Endothelial cell of umbilical vein (primary cell): ENCODE data around the gene CXCL13. TPM values are rescaled to one million over a fixed set of nuclear protein-coding genes. Genes with fewer than 3 reads are reported as not detected.

Source experiments
- BruUV-seq: library from RNA; stranded (reverse); fragments of 400-500 nt; replicated peaks from 2 replicates; lab custom pipeline; 2021; lab: Mats Ljungman, UMichigan
- CTCF ChIA-PET: fragments of 300-600, 350-600 bp; sonication (Branson Sonifier 250); formaldehyde crosslinking; loops from one replicate; lab custom pipeline; 2021; ENCODE audit warnings: antibody characterized with exemption, inconsistent platforms; lab: Charles Lee
- POLR2A ChIA-PET: fragments of 300-600, 350-600 bp; sonication (Branson Sonifier 250); formaldehyde crosslinking; loops from one replicate; lab custom pipeline; 2021; ENCODE audit warnings: antibody characterized with exemption, inconsistent platforms; lab: Charles Lee
- DNase-seq: peaks from one replicate; pipeline ENCODE4 v3.0.0-alpha.2; 2011; ENCODE audit warnings: low read depth, low spot score
- FAIRE-seq: peaks from 2 replicates; lab custom pipeline; 2011; peaks lifted over from hg19 to GRCh38; lab: Jason Lieb, UNC
- H2AFZ ChIP-seq: 2 replicates; pipeline ENCODE4 v1.6.0; 2012; ENCODE audit warnings: low read depth, low read length, control low read depth, inconsistent platforms
- H3K27ac ChIP-seq: 2 replicates; pipeline ENCODE4 v1.5.1; 2011; ENCODE audit warnings: low read depth, mild to moderate bottlenecking, control low read depth, low read length, moderate library complexity; ENCODE audit not compliant: insufficient read depth
- H3K27me3 ChIP-seq, 2 experiments: 2 replicates each; pipeline versions ENCODE4 v1.6.0 to v1.6.1; 2011; ENCODE audit warnings: low read length in 2 of 2, mixed read lengths in 1 of 2; ENCODE audit not compliant: control insufficient read depth in 2 of 2, insufficient read depth in 2 of 2
- H3K36me3 ChIP-seq, 2 experiments: 2 replicates in 1 of 2; 3 replicates in 1 of 2; pipeline ENCODE4 v1.5.1; 2011; ENCODE audit warnings: low read length in 2 of 2, mild to moderate bottlenecking in 1 of 2, moderate library complexity in 1 of 2; ENCODE audit not compliant: control insufficient read depth in 2 of 2, insufficient read depth in 2 of 2; ENCODE audit errors: extremely low read depth in 1 of 2
- H3K4me1 ChIP-seq: 3 replicates; pipeline ENCODE4 v1.5.1; 2011; ENCODE audit warnings: mild to moderate bottlenecking, low read length; ENCODE audit not compliant: control insufficient read depth, insufficient read depth; ENCODE audit errors: extremely low read depth
- H3K4me2 ChIP-seq: 2 replicates; pipeline ENCODE4 v1.6.1; 2011; ENCODE audit warnings: low read length, control low read depth, mixed read lengths; ENCODE audit not compliant: insufficient read depth
- H3K4me3 ChIP-seq, 3 experiments: fragments of 200-600 bp in 1 of 3; sonication (generic), shearing (Covaris generic) in 1 of 3; replicated peaks in 1 of 3; 2 replicates each; pipeline ENCODE4 v1.5.1; 2011 to 2016; ENCODE audit warnings: control low read depth in 3 of 3, low read length in 3 of 3, mild to moderate bottlenecking in 2 of 3, inconsistent platforms in 1 of 3, low read depth in 1 of 3, moderate library complexity in 1 of 3; ENCODE audit not compliant: insufficient read depth in 1 of 3
- H3K79me2 ChIP-seq: 2 replicates; pipeline ENCODE4 v1.6.0; 2012; ENCODE audit warnings: low read length, inconsistent platforms; ENCODE audit not compliant: control insufficient read depth, insufficient read depth
- H3K9ac ChIP-seq: replicated peaks from 2 replicates; pipeline ENCODE3; 2011; ENCODE audit warnings: low read length, control low read depth; ENCODE audit not compliant: insufficient read depth; ENCODE audit errors: extremely low read depth
- H3K9me1 ChIP-seq: replicated peaks from 3 replicates; pipeline ENCODE4 v1.6.0; 2011; ENCODE audit warnings: mild to moderate bottlenecking, low read length; ENCODE audit not compliant: control insufficient read depth, insufficient read depth; ENCODE audit errors: extremely low read depth
- H3K9me3 ChIP-seq: replicated peaks from 2 replicates; pipeline ENCODE4 v1.5.1; 2012; ENCODE audit warnings: low read length, inconsistent platforms; ENCODE audit not compliant: control insufficient read depth, insufficient read depth
- H4K20me1 ChIP-seq: replicated peaks from 2 replicates; pipeline ENCODE3; 2011; ENCODE audit warnings: mild to moderate bottlenecking, low read length; ENCODE audit not compliant: control insufficient read depth, insufficient read depth; ENCODE audit errors: extremely low read depth
- FOS ChIP-seq: IDR thresholded peaks from 2 replicates; pipeline ENCODE4 v1.6.1; 2011; ENCODE audit warnings: mild to moderate bottlenecking, low read length, moderate library complexity, borderline replicate concordance; ENCODE audit not compliant: insufficient read depth
- GATA2 ChIP-seq: IDR thresholded peaks from 2 replicates; pipeline ENCODE4 v1.7.0; 2011; ENCODE audit warnings: low read depth, mild to moderate bottlenecking, moderate library complexity, mixed read lengths, low read length; ENCODE audit not compliant: insufficient read length, insufficient read depth
- JUN ChIP-seq: IDR thresholded peaks from 2 replicates; pipeline ENCODE4 v1.6.1; 2011; ENCODE audit warnings: borderline replicate concordance, low read depth; ENCODE audit not compliant: insufficient read length, insufficient read depth
- MYC ChIP-seq: IDR thresholded peaks from one replicate; pipeline ENCODE4 v1.6.1; 2011; ENCODE audit warnings: mild to moderate bottlenecking, low read depth, low read length
- POLR2A ChIP-seq: IDR thresholded peaks from 2 replicates; pipeline ENCODE4 v1.6.1; 2012; ENCODE audit warnings: low read depth, mild to moderate bottlenecking, control low read depth, low read length
- dilution Hi-C: fragments of 300-500 bp; cut with MboI; formaldehyde crosslinking; loops from one replicate; pipeline ENCODE4 v1.15.0; 2019; ENCODE audit warnings: low sequenced_read_pairs; ENCODE audit not compliant: extremely low pct_ligation_motif_present
- intact Hi-C: fragments of 100-400 bp; cut with micrococcal nuclease; formaldehyde crosslinking; loops from one replicate; pipeline ENCODE4 v1.10.0; 2022
- polyA plus RNA-seq, 4 experiments: library from polyadenylated mRNA; depleted of rRNA in 3 of 4; stranded (reverse) in 3 of 4; unstranded in 1 of 4; fragments of >200 nt; gene quantifications; 2 replicates each; pipeline versions ENCODE4 v1.2.1 to v1.2.3, GENCODE V29; 2011 to 2012; ENCODE audit warnings: missing spikeins in 1 of 4
- total RNA-seq: library from RNA; stranded (reverse); gene quantifications from 2 replicates; pipeline ENCODE4 v1.2.3, GENCODE V29; 2021
- TF ChIP-seq, protein P1 (sequence below), 2 donors: IDR thresholded peaks; 1 replicate in 1 of 2; 2 replicates in 1 of 2; pipeline ENCODE4 v1.5.1; 2011; ENCODE audit warnings: low read length in 2 of 2, mild to moderate bottlenecking in 2 of 2, moderate library complexity in 2 of 2, control low read depth in 1 of 2, inconsistent platforms in 1 of 2, low read depth in 1 of 2; ENCODE audit not compliant: insufficient read depth in 1 of 2; ENCODE audit errors: extremely low read depth in 1 of 2
- TF ChIP-seq, protein P2 (sequence below): IDR thresholded peaks from 2 replicates; pipeline ENCODE4 v1.6.1; 2011; ENCODE audit not compliant: insufficient read depth, insufficient read length

Gene CXCL13
- total and polyA plus RNA-seq, 2 donors (not counting 3 experiments of a cell fraction or from before 2014, with no cell fraction given): not detected

DNA sequence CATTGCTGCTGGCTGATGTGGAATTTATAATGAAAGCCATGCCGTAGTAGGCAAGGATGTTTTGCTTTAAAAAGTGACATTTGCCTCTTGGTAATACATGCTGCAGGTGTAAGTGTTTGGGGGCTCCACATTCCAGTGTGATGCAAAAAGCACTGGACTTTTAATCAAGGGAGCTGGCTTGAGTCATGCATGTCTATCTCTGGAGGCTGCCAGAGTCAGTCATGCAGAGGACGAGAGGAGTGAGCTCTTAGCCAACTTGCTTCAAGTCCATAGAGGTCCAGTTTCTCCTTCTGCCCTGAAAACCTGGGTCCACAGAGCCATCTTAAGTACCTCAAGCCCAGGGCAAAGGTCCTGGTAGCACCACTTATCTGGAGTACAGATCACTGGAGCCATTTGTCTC is 11.6 kb upstream of the CXCL13 start:
- Histone ChIP-seq H3K79me2 (no peaks in the 10 kb centered on the region), H3K27me3 (no peaks in the 10 kb centered on the region), H3K9me1 (no peaks in the 10 kb centered on the region), H4K20me1 (no peaks in the 10 kb centered on the region), H3K4me3 (no peak overlapping the region), H3K9ac (no peak overlapping the region), H3K4me2 (no peak overlapping the region), H3K27ac (no peak overlapping the region), H3K4me1 (no peaks in the 10 kb centered on the region), H3K9me3 (no peaks in the 10 kb centered on the region), H3K36me3 (no peaks in the 10 kb centered on the region), H2AFZ (no peak overlapping the region)
- ChIA-PET CTCF (interaction anchor here (1.5 kb wide), 1 partner anchor 13 kb away, joined by 5 read pairs; no protein-coding TSS in a partner anchor), POLR2A (no interaction called here)
- intact Hi-C loops (no loop called here), dilution Hi-C loops (no loop called here)
- no TSS peak for BruUV-seq
- TF ChIP-seq JUN: no peak
- TF ChIP-seq MYC: no peak
- TF ChIP-seq GATA2: no peak
- no peak for TF ChIP-seq POLR2A
- TF ChIP-seq, protein P1, sequence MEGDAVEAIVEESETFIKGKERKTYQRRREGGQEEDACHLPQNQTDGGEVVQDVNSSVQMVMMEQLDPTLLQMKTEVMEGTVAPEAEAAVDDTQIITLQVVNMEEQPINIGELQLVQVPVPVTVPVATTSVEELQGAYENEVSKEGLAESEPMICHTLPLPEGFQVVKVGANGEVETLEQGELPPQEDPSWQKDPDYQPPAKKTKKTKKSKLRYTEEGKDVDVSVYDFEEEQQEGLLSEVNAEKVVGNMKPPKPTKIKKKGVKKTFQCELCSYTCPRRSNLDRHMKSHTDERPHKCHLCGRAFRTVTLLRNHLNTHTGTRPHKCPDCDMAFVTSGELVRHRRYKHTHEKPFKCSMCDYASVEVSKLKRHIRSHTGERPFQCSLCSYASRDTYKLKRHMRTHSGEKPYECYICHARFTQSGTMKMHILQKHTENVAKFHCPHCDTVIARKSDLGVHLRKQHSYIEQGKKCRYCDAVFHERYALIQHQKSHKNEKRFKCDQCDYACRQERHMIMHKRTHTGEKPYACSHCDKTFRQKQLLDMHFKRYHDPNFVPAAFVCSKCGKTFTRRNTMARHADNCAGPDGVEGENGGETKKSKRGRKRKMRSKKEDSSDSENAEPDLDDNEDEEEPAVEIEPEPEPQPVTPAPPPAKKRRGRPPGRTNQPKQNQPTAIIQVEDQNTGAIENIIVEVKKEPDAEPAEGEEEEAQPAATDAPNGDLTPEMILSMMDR (IDR thresholded peaks at IDR 0.05; ENCODE audit: extremely low read depth in 1 of 2, insufficient read depth in 1 of 2, low read depth in 1 of 2, low read length in 2 of 2): no peak
- no peak for TF ChIP-seq FOS
- TF ChIP-seq, protein P2, sequence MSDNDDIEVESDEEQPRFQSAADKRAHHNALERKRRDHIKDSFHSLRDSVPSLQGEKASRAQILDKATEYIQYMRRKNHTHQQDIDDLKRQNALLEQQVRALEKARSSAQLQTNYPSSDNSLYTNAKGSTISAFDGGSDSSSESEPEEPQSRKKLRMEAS: no peak
- DNase-seq (no peak), FAIRE-seq (no peak)
